Activated naive CD4-positive, alpha-beta T cell treated with anti-CD3 and anti-CD28 coated beads for 36 hours (primary cell): ENCODE results near the gene ADAM20. TPM values are rescaled to one million over a fixed set of nuclear protein-coding genes. Genes with fewer than 3 reads are reported as not detected.

Source experiments
- CTCF ChIA-PET: fragments of 350-600 bp; sonication (Branson Sonifier 250); formaldehyde crosslinking; loops from one replicate; lab custom pipeline; 2021; ENCODE audit warnings: antibody characterized with exemption; lab: Charles Lee
- DNase-seq: peaks from one replicate; pipeline ENCODE4 v3.0.0-alpha.2; 2020
- H3K27ac Mint-ChIP-seq: one replicate; pipeline ENCODE4 v1.8.0; 2021; ENCODE audit warnings: mild to moderate bottlenecking, mixed read lengths
- H3K27me3 Mint-ChIP-seq: one replicate; pipeline ENCODE4 v1.8.0; 2021; ENCODE audit warnings: low read depth, mixed read lengths
- H3K36me3 Mint-ChIP-seq: one replicate; pipeline ENCODE4 v1.8.0; 2021; ENCODE audit warnings: low read depth, mixed read lengths
- H3K4me1 Mint-ChIP-seq: one replicate; pipeline ENCODE4 v1.8.0; 2021; ENCODE audit warnings: low read depth, mixed read lengths
- H3K4me3 Mint-ChIP-seq: one replicate; pipeline ENCODE4 v1.8.0; 2021; ENCODE audit warnings: mild to moderate bottlenecking, moderate library complexity, mixed read lengths
- H3K9me3 Mint-ChIP-seq: one replicate; pipeline ENCODE4 v1.8.0; 2021; ENCODE audit warnings: mixed read lengths
- intact Hi-C: fragments of 100-400 bp; cut with micrococcal nuclease; formaldehyde crosslinking; loops from one replicate; pipeline ENCODE4 v1.15.1; 2023
- total RNA-seq, 2 experiments: library from RNA; stranded (reverse); gene quantifications; one replicate each; pipeline ENCODE4 v1.2.3, GENCODE V29; 2021

The ADAM20 gene
- under 1 TPM; 0.43 to 0.47 TPM for total RNA-seq

- Mint-ChIP-seq H3K27me3 (no peaks in the 10 kb centered on the region), H3K4me1 (peaks cover 3% of the 10 kb centered on the region), H3K36me3 (peaks cover 17% of the 10 kb centered on the region), H3K9me3 (peaks cover 7% of the 10 kb centered on the region), H3K27ac (no peak within 1 kb of the TSS), H3K4me3 (no peak within 1 kb of the TSS)
- CTCF ChIA-PET = no interaction called here
- intact Hi-C loops = no loop called here
- DNase-seq = no peak
Measured at GRCh38 chr14:70534904-70535303, at the start of gene ADAM20. Gene ADAM20, minus strand, starts transcription at chr14:70535004. Its CDS starts 10,247 bp downstream, at chr14:70524757.

GRCh38 chr14:70576891-70577290 is 42.1 kb upstream of the ADAM20 start:
- H3K36me3 Mint-ChIP-seq = peaks cover 36% of the 10 kb centered on the region

GRCh38 chr14:70573050-70573449 is 38.2 kb upstream of the ADAM20 start:
- intact Hi-C loops = no loop called here

More at GRCh38 chr14:70576891-70577290, 42.1 kb upstream of the ADAM20 start:
- no peaks in the 10 kb centered on the region for H3K27me3 Mint-ChIP-seq
- DNase-seq = no peak
- intact Hi-C loops = no loop called here
- H3K27ac Mint-ChIP-seq = no peak overlapping the region
- no peaks in the 10 kb centered on the region for H3K4me1 Mint-ChIP-seq
- H3K4me3 Mint-ChIP-seq = no peak overlapping the region
- CTCF ChIA-PET = no interaction called here
- H3K9me3 Mint-ChIP-seq = no peaks in the 10 kb centered on the region

GRCh38 chr14:70571139-70571538 is 36.3 kb upstream of the ADAM20 start:
- peaks cover 10% of the 10 kb centered on the region for H3K9me3 Mint-ChIP-seq
- H3K27me3 Mint-ChIP-seq = no peaks in the 10 kb centered on the region
- peaks cover 56% of the 10 kb centered on the region for H3K36me3 Mint-ChIP-seq
- no peak overlapping the region for H3K4me3 Mint-ChIP-seq
- CTCF ChIA-PET = interaction anchor here (0.7 kb wide), 1 partner anchor 315 kb away, joined by 3 read pairs; no protein-coding TSS in a partner anchor
- H3K27ac Mint-ChIP-seq = no peak overlapping the region
- intact Hi-C loops = no loop called here
- H3K4me1 Mint-ChIP-seq = peaks cover 18% of the 10 kb centered on the region
- no peak for DNase-seq

More at GRCh38 chr14:70573050-70573449, 38.2 kb upstream of the ADAM20 start:
- Mint-ChIP-seq H3K36me3 (peaks cover 48% of the 10 kb centered on the region), H3K27ac (no peak overlapping the region), H3K9me3 (peaks cover 7% of the 10 kb centered on the region), H3K4me1 (peaks cover 18% of the 10 kb centered on the region), H3K4me3 (no peak overlapping the region), H3K27me3 (no peaks in the 10 kb centered on the region)
- CTCF ChIA-PET = no interaction called here
- DNase-seq = no peak

- H3K4me3 Mint-ChIP-seq = no peak overlapping the region
- CTCF ChIA-PET = interaction anchor here (0.9 to 1.0 kb wide), 2 partner anchors 249 to 480 kb away, joined by 3 read pairs; no protein-coding TSS in a partner anchor
- intact Hi-C loops = no loop called here
- DNase-seq = peak; percentile 38
- peaks cover 18% of the 10 kb centered on the region for H3K4me1 Mint-ChIP-seq
- H3K27ac Mint-ChIP-seq = no peak overlapping the region
- H3K27me3 Mint-ChIP-seq = no peaks in the 10 kb centered on the region
- H3K9me3 Mint-ChIP-seq = peaks cover 13% of the 10 kb centered on the region
- peaks cover 65% of the 10 kb centered on the region for H3K36me3 Mint-ChIP-seq
Measured at GRCh38 chr14:70567791-70568190, 33.0 kb upstream of the ADAM20 start.

GRCh38 chr14:70563869-70564268 is 29.1 kb upstream of the ADAM20 start:
- Mint-ChIP-seq H3K36me3 (peaks cover 59% of the 10 kb centered on the region), H3K4me1 (no peaks in the 10 kb centered on the region), H3K9me3 (peaks cover 18% of the 10 kb centered on the region), H3K27ac (no peak overlapping the region), H3K4me3 (no peak overlapping the region), H3K27me3 (no peaks in the 10 kb centered on the region)
- intact Hi-C loops = no loop called here
- DNase-seq = no peak
- CTCF ChIA-PET = interaction anchor here (0.7 kb wide), 1 partner anchor 67 kb away, joined by 7 read pairs; no protein-coding TSS in a partner anchor

GRCh38 chr14:70563417-70563816 is 28.6 kb upstream of the ADAM20 start:
- H3K9me3 Mint-ChIP-seq = peaks cover 18% of the 10 kb centered on the region
- CTCF ChIA-PET = no interaction called here
- no peak overlapping the region for H3K27ac Mint-ChIP-seq

GRCh38 chr14:70558356-70558755 is 23.6 kb upstream of the ADAM20 start:
- Mint-ChIP-seq H3K4me1 (peaks cover 2% of the 10 kb centered on the region), H3K27me3 (no peaks in the 10 kb centered on the region), H3K36me3 (peaks cover 30% of the 10 kb centered on the region), H3K9me3 (peaks cover 12% of the 10 kb centered on the region), H3K4me3 (no peak overlapping the region), H3K27ac (no peak overlapping the region)
- CTCF ChIA-PET = no interaction called here
- no peak for DNase-seq
- intact Hi-C loops = no loop called here

More at GRCh38 chr14:70563417-70563816, 28.6 kb upstream of the ADAM20 start:
- H3K36me3 Mint-ChIP-seq = peaks cover 59% of the 10 kb centered on the region
- no peaks in the 10 kb centered on the region for H3K4me1 Mint-ChIP-seq
- H3K4me3 Mint-ChIP-seq = no peak overlapping the region
- no peak for DNase-seq
- intact Hi-C loops = no loop called here
- no peaks in the 10 kb centered on the region for H3K27me3 Mint-ChIP-seq

GRCh38 chr14:70555890-70556289 is 21.1 kb upstream of the ADAM20 start:
- Mint-ChIP-seq H3K4me1 (peaks cover 2% of the 10 kb centered on the region), H3K27me3 (no peaks in the 10 kb centered on the region), H3K4me3 (no peak overlapping the region), H3K9me3 (peaks cover 1% of the 10 kb centered on the region), H3K27ac (no peak overlapping the region), H3K36me3 (peaks cover 8% of the 10 kb centered on the region)
- DNase-seq = no peak
- intact Hi-C loops = no loop called here
- CTCF ChIA-PET = no interaction called here

- no peak for DNase-seq
- Mint-ChIP-seq H3K27ac (no peak overlapping the region), H3K27me3 (no peaks in the 10 kb centered on the region), H3K4me3 (no peak overlapping the region), H3K36me3 (peaks cover 5% of the 10 kb centered on the region), H3K4me1 (peaks cover 3% of the 10 kb centered on the region), H3K9me3 (peaks cover 3% of the 10 kb centered on the region)
- CTCF ChIA-PET = no interaction called here
- intact Hi-C loops = no loop called here
Measured at GRCh38 chr14:70538087-70538486, 3.3 kb upstream of the ADAM20 start.

GRCh38 chr14:70536830-70537229 is 2.0 kb upstream of the ADAM20 start:
- DNase-seq = no peak
- CTCF ChIA-PET = interaction anchor here (0.6 kb wide), 1 partner anchor 229 kb away, joined by 3 read pairs; no protein-coding TSS in a partner anchor
- no peak overlapping the region for H3K27ac Mint-ChIP-seq
- intact Hi-C loops = no loop called here
- peaks cover 7% of the 10 kb centered on the region for H3K9me3 Mint-ChIP-seq
- H3K27me3 Mint-ChIP-seq = no peaks in the 10 kb centered on the region
- peaks cover 3% of the 10 kb centered on the region for H3K4me1 Mint-ChIP-seq
- peaks cover 13% of the 10 kb centered on the region for H3K36me3 Mint-ChIP-seq
- H3K4me3 Mint-ChIP-seq = no peak overlapping the region

- Mint-ChIP-seq H3K9me3 (peaks cover 7% of the 10 kb centered on the region), H3K4me3 (no peak overlapping the region), H3K4me1 (no peaks in the 10 kb centered on the region), H3K36me3 (peaks cover 21% of the 10 kb centered on the region), H3K27ac (no peak overlapping the region), H3K27me3 (no peaks in the 10 kb centered on the region)
- no peak for DNase-seq
- CTCF ChIA-PET = interaction anchor here (1.6 kb wide), 1 partner anchor 133 kb away, joined by 3 read pairs; no protein-coding TSS in a partner anchor
- intact Hi-C loops = no loop called here
Measured at GRCh38 chr14:70530417-70530816, 4.4 kb downstream of the ADAM20 start.

GRCh38 chr14:70527501-70528105 is 7.2 kb downstream of the ADAM20 start:
- Mint-ChIP-seq H3K27ac (no peak overlapping the region), H3K4me1 (no peaks in the 10 kb centered on the region), H3K4me3 (no peak overlapping the region), H3K27me3 (no peaks in the 10 kb centered on the region), H3K36me3 (peaks cover 30% of the 10 kb centered on the region), H3K9me3 (no peaks in the 10 kb centered on the region)
- no peak for DNase-seq
- CTCF ChIA-PET = no interaction called here
- intact Hi-C loops = no loop called here
